CD4-positive, alpha-beta T cell treated with Interleukin-6 at 100 ng/mL for 8 hours (primary cell): ENCODE measurements around the gene MYOM3.
A peak's percentile ranks its signal among the peaks of the same experiment; 100 is the strongest.
"Not testable (repeated sequence)": the region's sequence is repeated elsewhere in the genome, so short reads cannot be mapped to it uniquely, and the experiment has no call there.

ENCODE experiments used
- DNase-seq: peaks from one replicate; pipeline ENCODE4 v3.0.0-alpha.2; 2020; ENCODE audit warnings: mixed read lengths, low spot score

Gene MYOM3

GRCh38 chr1:24071941-24072340 is 40.0 kb downstream of the MYOM3 start:
- no peak for DNase-seq

GRCh38 chr1:24070821-24071393 is 41.0 kb downstream of the MYOM3 start:
- DNase-seq = peak; percentile 65

- no peak for DNase-seq
Measured at GRCh38 chr1:24069817-24070216, 42.1 kb downstream of the MYOM3 start.

DNA sequence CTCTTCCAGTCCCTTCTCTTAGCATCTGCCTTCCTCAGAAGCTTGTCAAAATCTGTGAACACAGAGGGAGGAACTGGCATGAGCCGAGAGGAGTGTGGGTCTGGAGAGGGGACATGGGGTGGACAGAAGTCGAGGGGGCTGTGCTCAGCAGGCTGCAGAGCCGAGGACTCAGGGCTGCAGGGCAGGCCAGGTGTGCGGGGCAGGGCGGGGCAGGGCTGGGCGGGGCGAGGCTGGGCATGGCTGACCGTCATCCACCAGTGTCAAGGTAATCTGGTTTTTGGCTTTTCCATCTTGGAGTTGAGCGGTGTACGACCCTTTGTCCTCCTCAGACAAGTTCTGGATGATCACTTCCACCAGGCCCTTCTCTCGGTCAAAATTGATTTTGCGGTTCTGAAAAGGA is 44.0 kb downstream of the MYOM3 start:
- DNase-seq = no peak

GRCh38 chr1:24065304-24065703 is 46.6 kb downstream of the MYOM3 start:
- DNase-seq = no peak

GRCh38 chr1:24062221-24062620 is 49.7 kb downstream of the MYOM3 start:
- no peak for DNase-seq

GRCh38 chr1:24060482-24060881 is 51.5 kb downstream of the MYOM3 start:
- DNase-seq = no peak

DNA sequence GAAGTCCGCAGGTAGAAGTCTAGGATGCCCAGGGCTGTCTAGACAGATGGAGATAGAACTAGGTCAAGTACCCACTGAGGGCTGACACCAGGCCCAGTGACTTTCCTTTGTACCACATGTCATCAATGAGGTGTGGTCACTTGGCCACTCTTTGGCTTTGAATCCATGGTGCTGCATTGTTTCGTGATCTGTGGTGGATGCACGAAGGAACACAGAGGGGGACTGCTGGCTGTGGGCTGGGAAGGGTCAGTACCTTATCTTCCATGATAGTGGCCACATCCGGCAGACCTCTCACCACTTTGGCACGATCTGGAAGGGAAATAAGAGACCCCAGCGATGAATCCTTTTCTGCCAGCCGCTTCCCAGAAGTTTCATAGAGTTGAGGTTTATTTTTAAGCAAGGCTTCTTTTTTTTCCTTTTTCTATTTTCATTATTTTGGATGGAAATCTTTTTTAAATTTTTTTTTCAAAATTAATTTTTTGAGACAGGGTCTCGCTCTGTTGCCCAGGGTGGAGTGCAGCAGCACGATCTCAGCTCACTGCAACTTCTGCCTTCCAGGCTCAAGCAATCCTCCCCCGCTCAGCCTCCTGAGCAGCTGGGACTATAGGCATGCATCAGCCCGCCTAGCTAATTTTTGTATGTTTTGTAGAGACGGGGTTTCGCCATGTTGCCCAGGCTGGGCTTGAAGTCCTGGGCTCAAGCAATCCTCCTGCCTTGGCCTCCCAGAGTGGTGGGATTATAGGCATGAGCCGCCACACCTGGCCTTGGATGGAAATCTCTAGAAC is 53.1 kb downstream of the MYOM3 start:
- DNase-seq = no peak

DNA sequence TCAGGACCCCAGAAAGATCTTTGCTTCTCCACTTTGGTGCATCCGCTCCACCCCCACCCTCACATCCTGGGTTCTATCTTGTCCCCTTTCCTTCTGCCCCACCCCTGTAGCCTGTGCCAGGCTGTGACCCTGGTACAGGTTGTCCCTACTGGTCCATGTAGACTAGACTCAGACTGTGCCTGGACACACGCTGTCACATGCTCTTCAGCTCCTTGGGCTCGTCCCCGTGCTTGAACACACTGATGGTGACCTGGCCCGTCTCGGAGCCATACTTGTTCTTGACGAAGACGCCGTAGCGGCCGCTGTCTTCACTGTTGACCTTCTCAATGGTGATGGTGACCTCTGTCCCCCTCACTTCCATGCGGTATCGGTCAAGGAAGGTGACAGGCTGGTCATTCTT is 54.8 kb downstream of the MYOM3 start:
- no peak for DNase-seq

DNA sequence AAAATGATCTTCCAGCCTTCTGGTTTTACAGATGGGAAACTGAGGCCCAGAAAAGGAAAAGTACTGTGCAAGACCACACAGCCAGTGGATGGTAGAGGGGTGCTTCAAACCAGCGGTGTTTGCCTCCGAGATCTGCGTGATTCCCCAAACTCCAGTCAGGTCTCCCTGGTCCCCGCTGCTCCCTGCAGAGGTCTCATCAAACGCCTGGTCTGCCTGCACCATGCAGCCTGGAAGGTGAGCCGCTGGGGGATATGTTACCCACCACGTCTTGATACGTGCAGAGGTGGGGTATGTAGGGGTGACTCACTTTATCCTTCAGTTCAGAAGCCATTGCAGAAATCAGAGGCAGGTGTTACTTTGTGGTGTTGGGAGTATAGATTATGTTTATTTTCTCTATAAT is 56.3 kb downstream of the MYOM3 start:
- DNase-seq = no peak

DNA sequence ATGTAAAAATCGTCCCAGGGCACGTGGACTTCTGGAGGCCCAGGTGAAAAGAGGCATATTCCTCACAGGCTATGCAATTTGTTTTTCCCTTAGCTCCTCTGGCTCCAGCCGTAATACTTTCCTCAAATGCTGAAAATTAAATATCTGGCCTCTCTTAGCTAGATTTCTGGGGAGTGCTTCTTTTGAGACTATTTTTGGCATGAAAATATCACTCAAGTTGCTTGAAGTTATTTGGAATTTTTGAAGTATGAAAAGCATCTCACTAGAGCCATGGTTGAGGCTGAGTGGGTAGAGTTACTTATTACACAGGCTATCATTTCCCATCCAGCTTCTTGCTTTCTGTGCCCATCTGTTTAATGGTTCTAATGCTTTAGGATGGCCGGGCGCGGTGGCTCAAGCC is 59.7 kb downstream of the MYOM3 start:
- no peak for DNase-seq

GRCh38 chr1:24051206-24051945 is 60.6 kb downstream of the MYOM3 start:
- no peak for DNase-seq

DNA sequence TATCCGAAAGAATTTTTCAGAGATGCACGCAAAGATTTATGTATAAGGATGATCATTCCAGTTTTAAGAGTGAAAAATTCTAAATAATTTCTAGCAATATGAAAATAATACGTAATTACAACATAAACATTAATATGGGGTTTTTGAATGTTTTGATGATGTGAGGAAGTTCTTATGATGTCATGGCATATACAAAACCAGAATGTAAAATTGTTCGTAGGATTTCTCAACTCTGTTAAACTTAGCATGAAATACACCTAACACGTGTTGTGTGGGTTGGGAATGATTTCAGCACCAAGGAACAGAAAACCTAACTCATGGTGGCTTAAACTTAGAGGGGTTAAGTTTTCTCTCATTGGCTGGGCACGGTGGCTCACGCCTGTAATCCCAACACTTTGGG is 62.2 kb downstream of the MYOM3 start:
- no peak for DNase-seq

- not testable (repeated sequence) for DNase-seq
Measured at GRCh38 chr1:24048894-24049293, 63.0 kb downstream of the MYOM3 start.

DNA sequence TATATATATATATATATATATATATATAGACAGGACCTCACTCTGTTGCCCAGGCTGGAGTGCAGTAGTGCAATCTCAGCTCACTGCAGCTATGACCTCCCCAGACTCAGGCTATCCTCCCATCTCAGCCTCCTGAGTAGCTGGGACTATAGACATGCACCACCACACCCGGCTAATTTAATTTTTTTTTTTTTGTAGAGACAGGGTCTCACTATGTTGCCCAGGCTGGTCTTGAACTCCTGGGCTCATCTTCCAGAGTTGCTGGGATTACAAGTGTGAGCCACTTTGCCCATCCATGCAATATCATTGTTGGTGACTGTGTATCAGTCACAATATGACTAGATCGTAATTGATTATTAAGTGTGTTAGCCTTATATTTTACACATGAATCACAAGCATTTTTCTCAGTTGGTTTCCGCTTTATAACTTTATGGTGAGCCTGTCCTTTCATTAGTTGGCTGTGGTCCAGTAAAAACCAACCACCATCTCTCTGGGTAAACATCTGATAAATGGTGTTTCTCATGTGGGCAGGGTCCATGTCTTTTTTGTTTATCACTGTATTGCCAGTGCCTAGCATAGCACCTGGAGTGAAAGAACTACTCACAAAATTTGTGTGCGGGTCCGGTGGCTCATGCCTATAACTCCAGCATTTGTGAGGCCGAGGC is 63.6 kb downstream of the MYOM3 start:
- no peak for DNase-seq

DNA sequence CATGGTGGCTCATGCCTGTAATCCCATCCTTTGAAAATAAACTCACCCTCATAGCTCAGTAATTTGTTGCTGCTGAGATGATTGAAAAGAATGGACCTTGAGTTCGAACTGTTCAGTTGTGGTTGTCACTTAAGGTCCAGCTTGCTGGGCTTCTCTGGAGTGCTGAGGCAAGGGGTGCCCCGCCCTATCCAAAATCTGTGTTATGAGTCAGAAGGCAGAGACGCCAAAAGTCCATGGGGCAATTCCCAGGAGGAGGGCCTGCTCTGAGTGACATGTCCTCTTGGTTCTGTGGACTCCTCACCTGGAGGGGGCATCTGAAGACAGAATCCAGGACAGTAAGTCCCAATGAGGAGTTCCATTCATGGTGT is 64.8 kb downstream of the MYOM3 start:
- DNase-seq = no peak

GRCh38 chr1:24045771-24046170 is 66.2 kb downstream of the MYOM3 start:
- DNase-seq = no peak

- not testable (repeated sequence) for DNase-seq
Measured at GRCh38 chr1:24044672-24045071, 67.3 kb downstream of the MYOM3 start.

- no peak for DNase-seq
Measured at GRCh38 chr1:24043345-24044032, 68.4 kb downstream of the MYOM3 start.

GRCh38 chr1:24042315-24042714 is 69.6 kb downstream of the MYOM3 start:
- no peak for DNase-seq

- no peak for DNase-seq
Measured at GRCh38 chr1:24036088-24036487, 75.8 kb downstream of the MYOM3 start.

GRCh38 chr1:24032981-24033380 is 79.0 kb downstream of the MYOM3 start:
- no peak for DNase-seq
